Ramos (cell line): ENCODE results near the gene BRD1.

ENCODE experiments used
- in situ Hi-C: fragments of 300-500 bp; cut with MboI; formaldehyde crosslinking; loops from one replicate; pipeline ENCODE4 v1.14.3; 2022; ENCODE audit warnings: low sequenced_read_pairs; ENCODE audit not compliant: unreplicated experiment

The BRD1 gene

GRCh38 chr22:49735901-49736421, 91.7 kb downstream of the BRD1 start:
- in situ Hi-C loops, result no loop called here

- in situ Hi-C loops, result no loop called here
These were observed 92.2 kb downstream of the BRD1 start for GRCh38 chr22:49735411-49735900.

GRCh38 chr22:49734882-49735281, 92.8 kb downstream of the BRD1 start:
- in situ Hi-C loops, result no loop called here

GRCh38 chr22:49734390-49734789, 93.3 kb downstream of the BRD1 start:
- in situ Hi-C loops, result no loop called here

- in situ Hi-C loops, result no loop called here
These were observed 94.0 kb downstream of the BRD1 start for GRCh38 chr22:49733631-49734030.

GRCh38 chr22:49730656-49731055, 97.0 kb downstream of the BRD1 start:
- in situ Hi-C loops, result no loop called here

- in situ Hi-C loops, result no loop called here
These were observed 99.0 kb downstream of the BRD1 start for GRCh38 chr22:49728570-49729271.

GRCh38 chr22:49727881-49728569, 99.6 kb downstream of the BRD1 start:
- in situ Hi-C loops, result no loop called here

- in situ Hi-C loops, result no loop called here
These were observed 100.3 kb downstream of the BRD1 start for GRCh38 chr22:49727191-49727880.

GRCh38 chr22:49726701-49727101, 101.0 kb downstream of the BRD1 start:
- in situ Hi-C loops, result no loop called here

- in situ Hi-C loops, result no loop called here
These were observed 101.5 kb downstream of the BRD1 start for GRCh38 chr22:49726022-49726681.

- in situ Hi-C loops, result no loop called here
These were observed 102.2 kb downstream of the BRD1 start for GRCh38 chr22:49725516-49725915.

- in situ Hi-C loops, result no loop called here
These were observed 102.7 kb downstream of the BRD1 start for GRCh38 chr22:49724893-49725489.

- in situ Hi-C loops, result no loop called here
These were observed 103.4 kb downstream of the BRD1 start for GRCh38 chr22:49724030-49724892.

GRCh38 chr22:49723478-49724029, 104.1 kb downstream of the BRD1 start:
- in situ Hi-C loops, result no loop called here
